Activated CD8-positive, alpha-beta memory T cell treated with anti-CD3 and anti-CD28 coated beads for 24 hours (primary cell): ENCODE measurements around the gene PLEKHA1.

Experiments used
- DNase-seq: peaks from one replicate; pipeline ENCODE4 v3.0.0-alpha.2; 2020

Gene PLEKHA1

GRCh38 chr10:122463466-122464249 is 89.2 kb downstream of the PLEKHA1 start:
- no peak for DNase-seq

DNA sequence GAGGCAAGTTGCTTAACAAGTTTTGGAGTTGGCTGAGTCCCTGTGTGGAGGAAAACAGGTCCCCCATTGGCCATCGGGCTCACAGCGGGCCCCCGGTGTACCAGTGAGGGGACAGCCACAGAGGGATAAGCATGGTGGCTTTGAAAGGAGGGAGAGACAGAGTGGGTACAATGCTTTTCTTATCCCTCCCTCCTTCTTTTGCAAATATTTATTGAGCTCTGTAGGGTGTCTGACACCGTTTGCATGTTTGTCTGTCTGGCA is 89.7 kb downstream of the PLEKHA1 start:
- DNase-seq = no peak

GRCh38 chr10:122464586-122464985 is 90.1 kb downstream of the PLEKHA1 start:
- DNase-seq = no peak

DNA sequence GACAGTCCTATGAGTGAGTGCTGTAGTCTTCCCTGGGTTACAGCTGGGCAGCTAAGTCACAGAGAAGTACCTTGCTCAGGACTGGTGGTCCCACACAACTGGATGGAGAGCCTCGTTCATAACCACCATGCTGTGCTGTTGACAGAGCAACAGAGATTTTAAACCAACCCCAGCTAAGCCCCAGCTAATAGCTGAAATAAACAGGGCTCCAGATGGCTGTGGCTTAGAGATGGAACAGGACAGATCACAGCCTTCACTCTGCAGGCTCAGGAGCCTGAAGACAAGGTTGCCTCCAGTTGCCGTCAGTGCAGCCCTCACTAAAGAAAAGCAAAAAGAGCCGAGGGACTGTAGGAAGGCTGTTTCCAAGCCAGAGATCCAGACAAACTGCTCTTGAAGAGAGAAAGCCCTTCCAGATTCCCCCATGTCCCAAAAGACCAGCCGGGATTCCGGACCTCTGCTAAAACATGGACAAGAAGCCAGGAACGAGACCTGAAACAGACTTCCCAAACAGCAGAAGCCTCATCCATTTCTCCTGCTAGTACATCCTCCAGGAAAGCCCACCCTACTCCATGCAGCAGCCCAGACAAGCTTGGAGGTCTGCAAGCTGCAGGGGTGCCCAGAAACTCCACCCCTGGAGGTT is 91.0 kb downstream of the PLEKHA1 start:
- DNase-seq = no peak

- DNase-seq = no peak
Observed at GRCh38 chr10:122466951-122467381, 92.5 kb downstream of the PLEKHA1 start.

GRCh38 chr10:122467701-122468100 is 93.2 kb downstream of the PLEKHA1 start:
- DNase-seq = no peak

DNA sequence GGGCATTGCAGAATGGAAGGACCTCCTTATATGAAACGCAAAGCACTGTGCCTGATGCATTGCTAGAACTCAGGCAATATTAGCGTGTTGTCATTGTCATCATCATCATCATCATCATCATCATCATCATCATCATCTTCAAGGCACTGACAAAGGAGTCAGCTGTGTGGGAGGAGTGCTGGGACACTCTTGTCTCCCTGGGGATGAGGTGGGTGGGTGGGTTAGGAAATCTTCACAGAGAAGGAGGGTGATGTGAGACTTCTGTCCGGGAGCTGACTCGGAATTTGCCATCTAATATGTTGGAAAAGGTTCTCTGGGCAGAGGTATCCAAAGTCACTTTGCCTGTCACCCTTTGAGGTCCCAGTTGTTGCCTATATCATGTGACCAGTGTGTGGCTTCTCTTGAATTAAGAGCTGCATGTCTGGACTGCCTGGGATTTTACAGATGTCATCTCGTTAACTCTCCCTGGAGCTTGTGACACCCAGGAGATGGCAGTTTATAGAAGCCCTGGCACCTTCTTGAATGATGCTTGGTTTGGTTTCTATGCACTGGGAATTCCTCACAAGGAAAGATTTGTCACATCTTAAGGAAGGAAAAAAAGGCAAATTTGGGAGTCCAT is 93.9 kb downstream of the PLEKHA1 start:
- DNase-seq = no peak

GRCh38 chr10:122468926-122469781 is 94.6 kb downstream of the PLEKHA1 start:
- no peak for DNase-seq

DNA sequence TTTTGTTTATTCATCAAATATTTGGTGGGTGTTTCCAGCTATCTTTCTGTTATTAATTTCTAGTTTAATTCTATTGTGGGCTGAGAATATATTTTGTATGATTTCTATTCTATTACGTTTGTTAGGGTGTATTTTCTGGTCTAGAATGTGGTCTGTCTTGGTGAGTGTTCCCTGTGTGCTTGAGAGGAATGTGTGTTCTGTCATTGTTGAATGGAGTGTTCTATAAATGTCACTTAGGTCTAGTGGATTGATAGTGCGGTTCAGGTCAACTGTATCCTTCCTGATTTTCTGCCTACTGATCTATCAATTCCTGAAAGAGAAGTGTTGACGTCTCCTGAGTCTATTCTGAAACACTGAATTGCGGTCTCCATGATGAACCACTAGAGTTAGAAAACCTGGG is 95.3 kb downstream of the PLEKHA1 start:
- no peak for DNase-seq

GRCh38 chr10:122471531-122472177 is 97.1 kb downstream of the PLEKHA1 start:
- no peak for DNase-seq

DNA sequence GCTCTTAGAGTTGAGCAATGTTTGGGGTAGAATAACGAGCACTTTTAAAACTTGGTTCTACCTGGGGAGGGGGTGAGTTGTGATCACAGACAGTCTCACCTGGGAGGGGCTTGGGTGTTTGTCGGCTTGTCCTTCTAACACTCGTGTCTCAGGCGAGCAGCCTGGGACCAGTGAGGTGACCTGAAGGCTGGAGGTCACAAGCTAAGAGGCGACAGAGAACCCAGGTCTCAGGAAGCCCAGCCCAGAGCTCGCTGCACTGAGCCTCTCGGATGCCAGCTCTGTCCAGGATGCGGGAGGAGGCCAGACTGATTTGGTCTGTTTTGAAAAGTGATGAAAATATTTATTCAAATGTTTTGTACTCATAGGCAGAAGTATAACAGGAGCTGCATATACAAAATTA is 98.6 kb downstream of the PLEKHA1 start:
- no peak for DNase-seq

- DNase-seq = no peak
Observed at GRCh38 chr10:122474131-122474818, 99.8 kb downstream of the PLEKHA1 start.

DNA sequence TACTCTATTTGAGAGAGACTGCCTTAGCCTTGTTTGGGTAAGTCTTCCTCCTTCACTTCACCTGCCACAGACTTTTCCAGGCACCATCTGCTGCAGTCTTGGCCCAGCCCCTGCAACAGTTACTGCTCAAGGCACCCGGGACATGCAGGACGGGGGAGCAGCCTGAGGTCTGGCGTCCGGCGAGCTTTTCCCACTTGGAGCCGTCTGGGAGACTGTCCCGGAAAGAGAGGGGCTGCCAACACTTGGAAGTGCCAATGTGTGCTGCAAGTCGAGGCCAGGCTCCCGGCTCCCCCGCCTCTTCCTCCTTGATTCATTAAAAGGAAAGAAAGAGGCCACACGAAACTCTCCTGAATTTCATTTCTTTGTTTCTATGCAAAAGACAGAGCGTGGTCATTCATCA is 100.6 kb downstream of the PLEKHA1 start:
- no peak for DNase-seq

GRCh38 chr10:122475591-122476332 is 101.3 kb downstream of the PLEKHA1 start:
- DNase-seq = no peak

GRCh38 chr10:122476333-122476695 is 101.8 kb downstream of the PLEKHA1 start:
- DNase-seq = no peak

DNA sequence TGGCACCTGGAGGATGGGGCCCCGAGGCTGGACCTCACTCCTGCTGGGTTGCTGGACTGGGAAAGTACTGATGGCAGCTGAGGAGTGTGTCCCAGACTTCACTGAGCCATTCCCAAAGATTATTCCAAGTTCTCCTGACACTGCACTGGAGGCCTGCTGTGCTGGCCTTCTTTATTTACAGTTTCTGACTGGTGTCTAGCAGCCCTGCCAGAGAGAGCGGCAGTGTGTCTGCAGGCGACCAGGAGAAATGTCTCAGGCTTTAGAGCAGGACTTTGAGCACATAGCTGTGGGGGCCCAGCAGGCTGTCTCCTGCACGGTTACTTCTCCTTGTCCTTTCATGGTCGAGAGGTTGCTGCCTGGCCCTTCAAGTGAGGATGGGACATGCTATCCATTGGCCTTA is 102.9 kb downstream of the PLEKHA1 start:
- no peak for DNase-seq

DNA sequence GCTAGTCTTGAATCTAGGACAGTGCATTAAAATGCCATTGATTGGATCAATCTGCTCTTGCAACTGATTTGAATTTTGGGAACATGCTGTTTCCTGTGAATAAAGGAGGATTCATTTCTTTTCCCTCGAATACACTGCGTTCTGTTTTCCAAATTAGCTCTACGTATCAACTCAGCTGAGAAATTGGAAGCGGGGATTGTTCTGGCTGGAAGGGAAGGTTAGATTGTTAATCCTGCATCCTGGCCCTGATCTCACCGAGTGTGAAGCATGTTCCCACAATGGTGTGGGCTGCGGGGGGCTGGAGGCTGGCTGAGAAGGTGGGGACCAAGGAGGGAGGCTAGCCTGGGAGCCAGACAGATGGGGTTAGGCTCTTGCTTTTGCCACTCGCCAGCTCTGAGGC is 104.5 kb downstream of the PLEKHA1 start:
- no peak for DNase-seq

- no peak for DNase-seq
Observed at GRCh38 chr10:122480146-122480833, 105.8 kb downstream of the PLEKHA1 start.

GRCh38 chr10:122481296-122482056 is 107.0 kb downstream of the PLEKHA1 start:
- no peak for DNase-seq
